ENCODE results near the gene DNAJA4.

DNA sequence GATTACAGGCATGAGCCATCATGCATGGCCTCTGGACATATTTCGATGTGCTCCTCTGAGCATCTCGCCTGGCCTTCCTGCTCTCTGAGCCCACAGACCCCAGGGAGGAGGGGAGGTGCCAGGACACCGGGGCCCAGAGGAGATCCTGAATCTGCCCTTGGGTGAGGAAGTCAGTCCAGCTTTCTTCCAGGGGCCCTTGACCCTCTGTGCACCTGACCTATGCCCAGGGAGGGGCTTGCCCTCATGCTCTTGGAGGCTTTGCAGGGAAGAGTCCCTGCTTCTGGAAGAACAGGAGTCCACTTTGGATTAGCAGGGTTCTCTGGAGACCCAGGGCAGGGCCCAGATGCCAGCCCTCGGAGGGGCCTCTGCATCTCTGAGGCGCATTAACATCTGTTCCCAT lies 31.4 kb upstream of the DNAJA4 start:
- TF ChIP-seq, protein P1, sequence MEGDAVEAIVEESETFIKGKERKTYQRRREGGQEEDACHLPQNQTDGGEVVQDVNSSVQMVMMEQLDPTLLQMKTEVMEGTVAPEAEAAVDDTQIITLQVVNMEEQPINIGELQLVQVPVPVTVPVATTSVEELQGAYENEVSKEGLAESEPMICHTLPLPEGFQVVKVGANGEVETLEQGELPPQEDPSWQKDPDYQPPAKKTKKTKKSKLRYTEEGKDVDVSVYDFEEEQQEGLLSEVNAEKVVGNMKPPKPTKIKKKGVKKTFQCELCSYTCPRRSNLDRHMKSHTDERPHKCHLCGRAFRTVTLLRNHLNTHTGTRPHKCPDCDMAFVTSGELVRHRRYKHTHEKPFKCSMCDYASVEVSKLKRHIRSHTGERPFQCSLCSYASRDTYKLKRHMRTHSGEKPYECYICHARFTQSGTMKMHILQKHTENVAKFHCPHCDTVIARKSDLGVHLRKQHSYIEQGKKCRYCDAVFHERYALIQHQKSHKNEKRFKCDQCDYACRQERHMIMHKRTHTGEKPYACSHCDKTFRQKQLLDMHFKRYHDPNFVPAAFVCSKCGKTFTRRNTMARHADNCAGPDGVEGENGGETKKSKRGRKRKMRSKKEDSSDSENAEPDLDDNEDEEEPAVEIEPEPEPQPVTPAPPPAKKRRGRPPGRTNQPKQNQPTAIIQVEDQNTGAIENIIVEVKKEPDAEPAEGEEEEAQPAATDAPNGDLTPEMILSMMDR (IDR thresholded peaks at IDR 0.05) = no peak
- TF ChIP-seq POLR2A (IDR thresholded peaks at IDR 0.05) = no peak
